Glutamatergic neuron (in vitro differentiated cells): ENCODE results near the gene INPP5F. TPM values are rescaled to one million over a fixed set of nuclear protein-coding genes. Genes with fewer than 3 reads are reported as not detected.

ENCODE experiments used
- DNase-seq: peaks from one replicate; pipeline ENCODE4 v3.0.0; 2022
- H3K27ac Mint-ChIP-seq: one replicate; pipeline ENCODE4 v1.8.0; 2020; ENCODE audit warnings: mild to moderate bottlenecking, mixed read lengths, inconsistent platforms; ENCODE audit not compliant: unreplicated experiment
- H3K27me3 Mint-ChIP-seq: one replicate; pipeline ENCODE4 v1.8.0; 2020; ENCODE audit warnings: mild to moderate bottlenecking, moderate library complexity, mixed read lengths, inconsistent platforms; ENCODE audit not compliant: unreplicated experiment
- H3K36me3 Mint-ChIP-seq: one replicate; pipeline ENCODE4 v1.8.0; 2020; ENCODE audit warnings: mild to moderate bottlenecking, mixed read lengths, inconsistent platforms; ENCODE audit not compliant: unreplicated experiment
- H3K4me1 Mint-ChIP-seq: one replicate; pipeline ENCODE4 v1.8.0; 2020; ENCODE audit warnings: mild to moderate bottlenecking, low read depth, mixed read lengths, inconsistent platforms; ENCODE audit not compliant: unreplicated experiment
- H3K4me3 Mint-ChIP-seq: one replicate; pipeline ENCODE4 v1.8.0; 2020; ENCODE audit warnings: mild to moderate bottlenecking, mixed read lengths, inconsistent platforms; ENCODE audit not compliant: unreplicated experiment
- H3K9me3 Mint-ChIP-seq: one replicate; pipeline ENCODE4 v1.8.0; 2020; ENCODE audit warnings: mild to moderate bottlenecking, moderate library complexity, mixed read lengths, inconsistent platforms; ENCODE audit not compliant: unreplicated experiment
- total RNA-seq: library from RNA; stranded (reverse); fragmentation: NEBNext Ultra II Directional; extraction: Animal tissue kit (Norgen Biotek cat#: 25700); gene quantifications from one replicate; pipeline ENCODE4 v1.2.1, GENCODE V29; 2021; ENCODE audit not compliant: unreplicated experiment
- TF ChIP-seq, protein P1 (sequence below): fragments of 200-600 bp; sonication (generic); IDR thresholded peaks from one replicate; pipeline ENCODE4 v1.5.0; 2021; ENCODE audit not compliant: partially characterized antibody, unreplicated experiment

Gene INPP5F
- total RNA-seq, 1 donor from 2014 or later: 186 TPM

DNA sequence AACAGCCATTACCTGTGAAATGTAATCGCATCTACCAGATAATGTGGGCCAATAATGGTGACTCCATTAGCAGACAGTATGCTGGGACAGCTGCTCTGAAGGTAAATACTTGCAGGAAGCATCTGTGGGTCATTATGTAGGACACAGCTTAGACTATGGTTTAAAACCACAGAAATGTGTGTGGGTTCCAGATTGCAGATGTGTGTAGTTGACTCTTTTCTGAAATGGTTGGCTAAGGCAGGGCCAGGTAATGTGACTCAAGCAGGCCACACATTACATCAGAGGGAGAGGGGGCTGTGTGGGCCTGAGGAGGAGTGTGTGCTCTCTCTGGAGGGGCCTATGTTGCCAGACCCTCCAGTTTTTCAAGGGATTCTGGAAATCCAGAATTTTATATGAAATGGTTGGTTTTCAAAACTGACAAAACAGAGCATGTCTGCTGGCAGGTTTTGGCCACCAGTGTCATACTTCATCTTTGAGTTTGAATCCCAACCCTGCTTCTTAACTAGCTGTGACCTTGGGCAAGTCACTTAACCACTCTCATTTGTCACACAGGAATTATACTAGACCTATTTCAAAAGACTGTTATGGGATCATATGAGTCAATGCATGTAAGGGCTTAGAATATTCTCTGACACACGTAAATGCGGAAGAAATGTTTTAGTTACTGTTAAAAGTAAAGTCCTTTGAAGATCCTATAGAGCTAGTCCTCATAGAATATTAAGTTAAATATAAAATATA is 82.3 kb downstream of the INPP5F start:
- Mint-ChIP-seq H3K27me3 (no peaks in the 10 kb centered on the region), H3K4me1 (peaks cover 5% of the 10 kb centered on the region), H3K27ac (peak overlapping the region; percentile 64), H3K4me3 (no peak overlapping the region), H3K9me3 (no peaks in the 10 kb centered on the region), H3K36me3 (peaks cover 5% of the 10 kb centered on the region)
- DNase-seq: no peak
- TF ChIP-seq, protein P1, sequence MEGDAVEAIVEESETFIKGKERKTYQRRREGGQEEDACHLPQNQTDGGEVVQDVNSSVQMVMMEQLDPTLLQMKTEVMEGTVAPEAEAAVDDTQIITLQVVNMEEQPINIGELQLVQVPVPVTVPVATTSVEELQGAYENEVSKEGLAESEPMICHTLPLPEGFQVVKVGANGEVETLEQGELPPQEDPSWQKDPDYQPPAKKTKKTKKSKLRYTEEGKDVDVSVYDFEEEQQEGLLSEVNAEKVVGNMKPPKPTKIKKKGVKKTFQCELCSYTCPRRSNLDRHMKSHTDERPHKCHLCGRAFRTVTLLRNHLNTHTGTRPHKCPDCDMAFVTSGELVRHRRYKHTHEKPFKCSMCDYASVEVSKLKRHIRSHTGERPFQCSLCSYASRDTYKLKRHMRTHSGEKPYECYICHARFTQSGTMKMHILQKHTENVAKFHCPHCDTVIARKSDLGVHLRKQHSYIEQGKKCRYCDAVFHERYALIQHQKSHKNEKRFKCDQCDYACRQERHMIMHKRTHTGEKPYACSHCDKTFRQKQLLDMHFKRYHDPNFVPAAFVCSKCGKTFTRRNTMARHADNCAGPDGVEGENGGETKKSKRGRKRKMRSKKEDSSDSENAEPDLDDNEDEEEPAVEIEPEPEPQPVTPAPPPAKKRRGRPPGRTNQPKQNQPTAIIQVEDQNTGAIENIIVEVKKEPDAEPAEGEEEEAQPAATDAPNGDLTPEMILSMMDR: no peak

DNA sequence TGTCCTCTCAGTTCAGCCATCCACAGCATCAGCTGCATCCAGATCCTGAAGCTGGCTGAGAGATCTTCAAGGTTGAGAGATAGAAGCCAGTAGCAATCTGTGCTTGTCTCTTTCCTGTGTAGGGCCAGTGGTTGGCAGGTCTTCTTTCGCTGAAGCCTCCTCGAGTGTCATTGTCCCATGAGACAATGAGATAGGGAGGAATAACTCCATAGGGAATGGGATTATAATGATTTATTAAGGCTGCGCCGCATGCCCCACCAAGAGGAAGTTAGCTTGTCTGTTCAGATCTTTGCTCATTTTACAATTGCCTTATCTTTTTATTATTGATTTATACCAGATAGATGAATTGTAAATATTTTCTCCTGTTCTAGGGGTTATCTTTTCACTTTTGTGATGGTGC is 85.3 kb downstream of the INPP5F start:
- Mint-ChIP-seq H3K4me3 (no peak overlapping the region), H3K36me3 (peaks cover 7% of the 10 kb centered on the region), H3K27ac (no peak overlapping the region), H3K27me3 (peaks cover 2% of the 10 kb centered on the region), H3K4me1 (peaks cover 2% of the 10 kb centered on the region), H3K9me3 (no peaks in the 10 kb centered on the region)
- no peak for DNase-seq
- TF ChIP-seq, protein P1: no peak

DNA sequence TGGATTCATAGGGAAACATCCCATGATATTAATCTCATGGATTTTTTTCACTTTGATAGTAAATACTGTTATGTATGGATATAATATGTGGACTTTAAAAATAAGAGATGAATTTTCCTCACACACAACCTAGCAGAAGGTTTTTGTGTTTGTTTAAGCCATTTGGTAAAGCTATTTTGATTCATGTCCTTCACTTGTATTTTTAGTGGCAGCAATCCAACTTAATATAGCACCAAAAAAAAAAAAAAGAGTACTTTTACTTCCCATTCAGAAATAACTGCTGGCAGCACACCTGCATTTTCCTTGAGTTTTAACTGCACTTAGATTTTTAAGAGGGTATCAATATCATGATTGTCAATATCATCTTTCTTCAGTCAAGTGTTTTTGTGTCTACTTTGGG is 86.8 kb downstream of the INPP5F start:
- H3K36me3 Mint-ChIP-seq: peaks cover 7% of the 10 kb centered on the region
- H3K27ac Mint-ChIP-seq: no peak overlapping the region
- peaks cover 6% of the 10 kb centered on the region for H3K4me1 Mint-ChIP-seq
- no peak for DNase-seq
- peaks cover 2% of the 10 kb centered on the region for H3K27me3 Mint-ChIP-seq
- TF ChIP-seq, protein P1: no peak
- no peaks in the 10 kb centered on the region for H3K9me3 Mint-ChIP-seq
- H3K4me3 Mint-ChIP-seq: no peak overlapping the region

DNA sequence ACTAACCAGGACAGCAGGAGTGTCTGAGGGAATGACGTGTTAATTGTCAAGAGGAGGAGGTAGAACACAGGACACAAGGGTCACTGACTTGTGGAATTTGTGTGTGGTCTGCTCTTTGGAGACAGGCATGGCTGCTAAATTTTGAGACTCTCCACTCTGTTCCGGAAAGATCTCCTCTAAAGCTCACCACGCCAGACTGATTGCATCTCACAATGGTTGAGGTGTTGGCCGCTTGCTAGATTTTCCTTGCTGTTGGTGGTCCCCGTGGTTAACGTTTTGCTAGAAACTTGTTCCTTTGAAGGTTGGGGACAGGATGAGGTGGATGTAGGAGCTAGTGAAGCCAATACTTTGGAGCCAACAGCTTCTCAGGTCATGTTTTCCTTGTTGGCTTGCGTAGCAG is 89.8 kb downstream of the INPP5F start:
- Mint-ChIP-seq H3K36me3 (peaks cover 7% of the 10 kb centered on the region), H3K4me1 (peaks cover 19% of the 10 kb centered on the region), H3K27ac (no peak overlapping the region), H3K27me3 (peaks cover 7% of the 10 kb centered on the region), H3K4me3 (no peak overlapping the region), H3K9me3 (peaks cover 4% of the 10 kb centered on the region)
- DNase-seq: no peak
- TF ChIP-seq, protein P1: no peak
